Body of pancreas (tissue), 4 donors: ENCODE measurements around the gene POLD2.
A peak's percentile ranks its signal among the peaks of the same experiment; 100 is the strongest.

Source experiments
- POLR2A ChIP-seq, 3 donors: fragments of 450-650 bp; IDR thresholded peaks; one replicate each; pipeline ENCODE4 v1.6.1; 2016; ENCODE audit warnings: antibody characterized with exemption in 3 of 3, mild to moderate bottlenecking in 2 of 3
- TF ChIP-seq, protein P1 (sequence below), 7 experiments: fragments of 450-650 bp in 4 of 7; fragments of 200-600 bp in 3 of 7; sonication (generic) in 3 of 7; IDR thresholded peaks; one replicate each; pipeline ENCODE4 v1.5.1; 2016 to 2019; ENCODE audit warnings: antibody characterized with exemption in 7 of 7

DNA sequence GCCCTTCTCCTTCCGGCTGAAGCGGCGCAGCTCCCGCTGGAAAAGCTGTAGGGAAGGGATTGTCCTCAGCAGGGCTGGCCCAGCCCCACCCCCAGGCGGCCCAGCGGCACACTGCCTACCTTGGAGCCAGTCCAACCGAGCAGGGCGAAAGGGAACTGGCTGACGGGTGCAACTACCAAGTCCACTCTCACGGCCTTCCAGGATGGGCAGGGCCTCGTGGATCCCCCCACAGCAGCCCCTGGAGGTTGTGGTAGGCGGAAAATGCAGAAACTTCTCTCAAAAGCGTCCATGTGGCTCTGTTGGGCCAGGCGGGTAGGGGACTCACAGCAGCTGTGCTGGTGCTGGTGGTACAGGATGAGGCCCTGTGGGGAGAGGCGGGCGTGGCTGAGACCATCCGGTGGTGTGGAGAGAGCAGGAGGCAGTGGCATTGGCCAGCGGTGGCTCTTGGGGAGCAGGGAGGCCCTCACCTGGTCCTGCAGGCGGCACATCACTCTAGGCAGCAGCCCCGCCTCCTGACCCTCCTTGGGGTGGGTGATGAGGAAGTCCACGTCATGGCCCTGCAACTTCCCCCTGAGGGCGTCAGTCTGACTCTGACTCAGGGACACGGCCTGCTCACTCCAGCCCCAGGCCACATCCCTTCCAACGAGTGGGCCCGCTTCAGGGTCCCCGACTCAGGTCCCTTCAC, 49.5 kb downstream of the POLD2 start:
- TF ChIP-seq, protein P1, sequence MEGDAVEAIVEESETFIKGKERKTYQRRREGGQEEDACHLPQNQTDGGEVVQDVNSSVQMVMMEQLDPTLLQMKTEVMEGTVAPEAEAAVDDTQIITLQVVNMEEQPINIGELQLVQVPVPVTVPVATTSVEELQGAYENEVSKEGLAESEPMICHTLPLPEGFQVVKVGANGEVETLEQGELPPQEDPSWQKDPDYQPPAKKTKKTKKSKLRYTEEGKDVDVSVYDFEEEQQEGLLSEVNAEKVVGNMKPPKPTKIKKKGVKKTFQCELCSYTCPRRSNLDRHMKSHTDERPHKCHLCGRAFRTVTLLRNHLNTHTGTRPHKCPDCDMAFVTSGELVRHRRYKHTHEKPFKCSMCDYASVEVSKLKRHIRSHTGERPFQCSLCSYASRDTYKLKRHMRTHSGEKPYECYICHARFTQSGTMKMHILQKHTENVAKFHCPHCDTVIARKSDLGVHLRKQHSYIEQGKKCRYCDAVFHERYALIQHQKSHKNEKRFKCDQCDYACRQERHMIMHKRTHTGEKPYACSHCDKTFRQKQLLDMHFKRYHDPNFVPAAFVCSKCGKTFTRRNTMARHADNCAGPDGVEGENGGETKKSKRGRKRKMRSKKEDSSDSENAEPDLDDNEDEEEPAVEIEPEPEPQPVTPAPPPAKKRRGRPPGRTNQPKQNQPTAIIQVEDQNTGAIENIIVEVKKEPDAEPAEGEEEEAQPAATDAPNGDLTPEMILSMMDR (IDR thresholded peaks at IDR 0.05), result peak in 2 of 7 experiments; percentile 24 to 30
- peak in 1 of 3 donors; percentile 27 for TF ChIP-seq POLR2A (IDR thresholded peaks at IDR 0.05)
